H1 (cell line): ENCODE data around the gene TLE1. TPM values are rescaled to one million over a fixed set of nuclear protein-coding genes. Genes with fewer than 3 reads are reported as not detected.

Experiments used
- ASH2L ChIP-seq: fragments of 200-600, 300-600 bp; sonication (generic); IDR thresholded peaks from one replicate; pipeline ENCODE4 v1.7.1; 2017; ENCODE audit warnings: low read length
- ATF3 ChIP-seq: IDR thresholded peaks from 2 replicates; pipeline ENCODE4 v1.6.1; 2011; ENCODE audit warnings: low read depth, mild to moderate bottlenecking, low read length; ENCODE audit not compliant: insufficient read depth
- BACH1 ChIP-seq: IDR thresholded peaks from 2 replicates; pipeline ENCODE4 v1.6.1; 2012; ENCODE audit warnings: low read length, improper control_type of control experiment
- CBX5 ChIP-seq: fragments of 300-800, 300-1000 bp; sonication (generic); IDR thresholded peaks from 2 replicates; pipeline ENCODE4 v1.7.1; 2016; ENCODE audit warnings: antibody characterized with exemption, low read length, low read depth
- CHD1 ChIP-seq: IDR thresholded peaks from 2 replicates; pipeline ENCODE4 v1.6.1; 2012; ENCODE audit warnings: low read depth, low read length, improper control_type of control experiment
- CTCF ChIP-seq, 3 experiments: IDR thresholded peaks; 1 replicate in 2 of 3; 2 replicates in 1 of 3; pipeline versions ENCODE4 v1.5.1 to v1.6.1; 2011; ENCODE audit warnings: low read length in 3 of 3, mild to moderate bottlenecking in 3 of 3, inconsistent platforms in 2 of 3, low read depth in 1 of 3, moderate library complexity in 1 of 3; ENCODE audit not compliant: insufficient read depth in 1 of 3; ENCODE audit errors: control extremely low read depth in 1 of 3
- EP300 ChIP-seq, 2 experiments: IDR thresholded peaks; 1 replicate in 1 of 2; 2 replicates in 1 of 2; pipeline ENCODE4 v1.6.1; 2011 to 2012; ENCODE audit warnings: low read depth in 2 of 2, low read length in 2 of 2, mild to moderate bottlenecking in 2 of 2, borderline replicate concordance in 1 of 2, inconsistent platforms in 1 of 2, moderate library complexity in 1 of 2
- FOSL1 ChIP-seq: IDR thresholded peaks from 2 replicates; pipeline ENCODE4 v1.6.1; 2011; ENCODE audit warnings: mild to moderate bottlenecking, low read depth, low read length, moderate library complexity; ENCODE audit not compliant: insufficient read depth
- GTF2F1 ChIP-seq: IDR thresholded peaks from 2 replicates; pipeline ENCODE4 v1.6.1; 2012; ENCODE audit warnings: low read depth, low read length, improper control_type of control experiment, borderline replicate concordance
- JUN ChIP-seq: IDR thresholded peaks from 2 replicates; pipeline ENCODE4 v1.6.1; 2011; ENCODE audit warnings: low read depth, mild to moderate bottlenecking, improper control_type of control experiment, low read length
- NANOG ChIP-seq: IDR thresholded peaks from 2 replicates; pipeline ENCODE4 v1.6.1; 2011; ENCODE audit warnings: low read length, low read depth, mild to moderate bottlenecking, inconsistent platforms; ENCODE audit not compliant: insufficient read depth, poor library complexity, severe bottlenecking
- RBBP5 ChIP-seq: IDR thresholded peaks from 2 replicates; pipeline ENCODE4 v1.7.1; 2012; ENCODE audit warnings: low read depth, mild to moderate bottlenecking, inconsistent platforms, low read length, moderate library complexity, borderline replicate concordance
- RFX5 ChIP-seq: IDR thresholded peaks from 2 replicates; pipeline ENCODE4 v1.6.1; 2011; ENCODE audit warnings: low read depth, low read length, improper control_type of control experiment, borderline replicate concordance
- SAP30 ChIP-seq: fragments of 300-600 bp; sonication (generic); IDR thresholded peaks from 2 replicates; pipeline ENCODE4 v1.7.1; 2012; ENCODE audit warnings: low read length, moderate library complexity, mild to moderate bottlenecking, inconsistent platforms; ENCODE audit not compliant: insufficient read depth, insufficient replicate concordance
- SIN3A ChIP-seq, 2 experiments: IDR thresholded peaks in 1 of 2; conservative IDR thresholded peaks in 1 of 2; 2 replicates each; pipeline ENCODE4 v1.6.1; 2011 to 2012; ENCODE audit warnings: low read length in 2 of 2, improper control_type of control experiment in 1 of 2, low read depth in 1 of 2, mild to moderate bottlenecking in 1 of 2
- SP1 ChIP-seq: IDR thresholded peaks from 2 replicates; pipeline ENCODE4 v1.6.1; 2011; ENCODE audit warnings: low read depth, low read length
- SP2 ChIP-seq: IDR thresholded peaks from 2 replicates; pipeline ENCODE4 v1.6.1; 2012; ENCODE audit warnings: mild to moderate bottlenecking, low read length, inconsistent platforms
- TAF1 ChIP-seq: IDR thresholded peaks from 2 replicates; pipeline ENCODE4 v1.6.1; 2011; ENCODE audit warnings: mild to moderate bottlenecking, low read depth, low read length
- YY1 ChIP-seq: IDR thresholded peaks from 2 replicates; pipeline ENCODE4 v1.6.1; 2011; ENCODE audit warnings: low read depth, mild to moderate bottlenecking, low read length
- ZNF274 ChIP-seq: IDR thresholded peaks from 2 replicates; pipeline ENCODE4 v1.7.0; 2012; ENCODE audit warnings: low read length, borderline replicate concordance; ENCODE audit errors: extremely low read depth
- polyA plus RNA-seq, 7 experiments: library from polyadenylated mRNA; depleted of rRNA in 3 of 7; stranded (reverse) in 5 of 7; unstranded in 2 of 7; fragments of >200 nt in 5 of 7; fragments of 200-250 nt in 2 of 7; gene quantifications; 1 replicate in 5 of 7; 2 replicates in 1 of 7; 4 replicates in 1 of 7; pipeline versions ENCODE4 v1.2.1 to v1.2.3, GENCODE V29; 2011 to 2013; ENCODE audit warnings: missing spikeins in 2 of 7, mixed read lengths in 2 of 7
- total RNA-seq: library from RNA; stranded (reverse); fragmentation: NEBNext Ultra II Directional; extraction: Animal tissue kit (Norgen Biotek cat#: 25700); gene quantifications from 2 replicates; pipeline ENCODE4 v1.2.1, GENCODE V29; 2021

The TLE1 gene
- total and polyA plus RNA-seq, 2 of the 8 experiments (the other 6 are each of a cell fraction or from before 2014, with no cell fraction given): 81.8 to 91.6 TPM

- TF ChIP-seq RBBP5 (0 out of 2 replicates have a peak, but pooled peaks have one; percentile 22), SP1 (peak; percentile 87), ASH2L (no peak), CBX5 (no peak), RFX5 (no peak), SAP30 (no peak), NANOG (no peak), ZNF274 (no peak), CTCF (IDR thresholded peaks at IDR 0.05; ENCODE audit: control extremely low read depth in 1 of 3, insufficient read depth in 1 of 3, low read depth in 1 of 3, low read length in 3 of 3) (no peak; a peak in 1 of 4 replicates), FOSL1 (no peak), GTF2F1 (0 out of 2 replicates have a peak, but pooled peaks have one; percentile 22), CHD1 (no peak), EP300 (IDR thresholded peaks at IDR 0.05; ENCODE audit: borderline replicate concordance in 1 of 2, low read depth in 2 of 2, low read length in 2 of 2) (peak in 1 of 2 experiments; percentile 3; a peak in 1 of 3 replicates), SP2 (no peak), BACH1 (peak; percentile 57; the same call in 1 of the 2 replicates), JUN (no peak), YY1 (no peak), ATF3 (no peak), SIN3A (conservative IDR thresholded peaks at IDR 0.05 in 1 of 2, IDR thresholded peaks at IDR 0.05 in 1 of 2; ENCODE audit: low read depth in 1 of 2, low read length in 2 of 2) (no peak; a peak in 1 of 4 replicates), TAF1 (peak; percentile 90)
Measured at GRCh38 chr9:81689343-81690175, at the start of gene TLE1 (continued).
